HG03064 (cell line): ENCODE data around the gene ZSCAN21.

Experiments
- ATAC-seq: cut with Tn5 transposase; IDR thresholded peaks from one replicate; pipeline ENCODE4 v1.9.1; 2021; ENCODE audit warnings: low read depth; ENCODE audit not compliant: unreplicated experiment

Gene ZSCAN21

GRCh38 chr7:100024020-100024619 is 25.5 kb upstream of the ZSCAN21 start:
- no peak for ATAC-seq

DNA sequence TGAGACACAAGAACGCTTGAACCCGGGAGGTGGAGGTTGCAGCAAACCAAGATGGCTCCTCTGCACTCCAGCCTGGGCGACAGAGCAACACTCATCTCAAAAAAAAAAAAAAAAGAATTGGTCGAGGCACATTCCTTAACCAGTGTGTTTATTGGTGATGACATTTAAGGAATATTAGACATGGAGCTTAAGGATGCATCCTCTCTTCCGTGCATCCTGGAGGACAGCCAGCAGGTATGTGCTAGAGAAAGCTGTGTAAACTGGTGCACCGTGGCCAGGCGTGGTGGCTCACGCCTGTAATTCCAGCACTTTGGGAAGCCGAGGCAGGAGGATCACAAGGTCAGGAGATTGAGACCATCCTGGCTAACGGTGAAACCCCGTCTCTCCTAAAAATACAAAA is 22.4 kb upstream of the ZSCAN21 start:
- no peak for ATAC-seq

DNA sequence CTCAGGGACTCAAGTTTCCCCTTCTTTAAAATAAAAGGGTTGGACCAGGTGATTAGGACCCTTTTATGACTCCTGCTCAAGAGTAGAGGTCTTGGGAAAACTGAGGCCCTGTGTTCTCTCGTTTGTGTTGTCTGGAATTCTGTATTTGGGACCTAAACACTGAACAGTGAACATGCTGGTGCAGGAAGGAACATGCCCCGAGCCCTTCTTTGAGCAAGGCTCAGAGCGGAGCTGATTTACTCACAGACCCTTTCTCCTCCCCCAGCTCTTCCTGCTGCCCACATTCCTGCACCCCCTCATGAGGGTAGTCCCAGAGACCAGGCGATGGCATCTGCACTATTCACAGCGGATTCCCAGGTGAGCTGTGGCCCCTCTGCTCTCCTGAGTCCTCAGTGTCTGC is 20.0 kb upstream of the ZSCAN21 start:
- ATAC-seq = no peak

GRCh38 chr7:100033526-100033925 is 16.0 kb upstream of the ZSCAN21 start:
- ATAC-seq = no peak

DNA sequence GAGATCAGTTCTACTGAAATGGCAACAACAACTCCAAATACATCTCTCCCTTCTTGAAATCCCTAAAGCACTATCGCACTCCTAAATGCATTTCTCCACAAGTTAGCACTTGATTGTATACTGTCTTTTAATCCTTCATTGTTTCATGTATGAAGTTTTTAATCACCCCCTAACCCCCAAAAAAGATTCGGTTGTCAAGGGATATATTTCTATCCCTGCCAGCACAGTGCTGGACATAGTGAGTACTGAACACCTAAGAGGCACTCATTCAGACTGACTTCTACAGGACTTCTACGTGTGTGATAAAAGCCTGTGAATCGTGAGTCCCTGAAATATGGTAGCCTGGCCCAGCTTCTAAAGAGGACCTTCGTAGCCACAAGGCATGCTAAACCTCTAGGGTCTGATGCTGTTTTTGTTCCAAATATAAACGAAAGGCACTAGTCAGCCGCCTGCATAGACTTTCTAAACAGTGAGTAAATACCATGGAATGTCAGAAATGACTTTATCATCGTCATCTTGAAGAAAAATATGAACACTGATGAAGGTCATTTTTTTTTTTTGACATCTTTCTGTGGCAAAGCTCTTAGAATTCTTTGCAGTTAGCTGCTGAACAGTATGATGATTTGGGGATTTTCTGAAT is 14.6 kb upstream of the ZSCAN21 start:
- ATAC-seq = no peak

GRCh38 chr7:100035876-100036275 is 13.7 kb upstream of the ZSCAN21 start:
- ATAC-seq = no peak

- ATAC-seq = no peak
Measured at GRCh38 chr7:100038326-100038725, 11.2 kb upstream of the ZSCAN21 start.

DNA sequence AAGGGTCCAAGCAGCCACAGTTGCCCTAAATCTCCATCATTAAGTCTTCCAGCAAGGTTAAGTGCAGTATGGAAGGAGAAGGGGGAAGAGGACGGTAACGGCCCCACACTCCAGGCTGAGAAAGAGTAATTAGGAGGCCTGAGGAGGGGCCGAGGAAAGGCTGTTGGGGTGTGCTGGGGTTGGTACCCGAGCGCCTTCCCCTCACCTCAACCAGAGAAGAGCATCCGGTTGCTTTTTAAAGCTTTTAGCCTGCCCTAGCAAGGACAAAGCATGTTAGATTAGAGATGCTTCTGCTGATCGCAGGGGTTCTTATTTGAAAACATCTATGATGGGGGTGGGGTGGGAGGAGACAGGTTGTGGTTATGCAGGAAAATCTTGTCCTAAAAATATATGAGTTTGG is 9.0 kb upstream of the ZSCAN21 start:
- ATAC-seq = no peak

DNA sequence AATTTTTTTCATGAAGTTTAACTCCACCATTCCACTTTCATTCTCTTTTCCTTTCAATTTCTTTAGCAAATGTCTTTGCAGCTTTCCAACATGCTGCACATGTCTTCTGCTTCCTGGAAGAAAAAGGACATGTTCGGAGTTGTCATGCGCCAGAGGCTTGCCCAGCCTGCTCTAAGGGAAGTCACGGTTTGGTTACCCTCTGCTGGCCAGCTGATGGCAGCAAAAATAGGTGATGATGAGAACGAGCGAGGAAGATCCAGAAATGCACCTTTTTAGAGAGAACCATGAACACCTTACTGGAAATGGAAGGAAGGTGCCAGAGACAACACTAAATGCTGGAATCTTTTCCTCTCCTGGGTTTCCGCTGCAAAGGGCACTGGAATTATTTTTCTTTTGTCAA is 4.9 kb upstream of the ZSCAN21 start:
- no peak for ATAC-seq

DNA sequence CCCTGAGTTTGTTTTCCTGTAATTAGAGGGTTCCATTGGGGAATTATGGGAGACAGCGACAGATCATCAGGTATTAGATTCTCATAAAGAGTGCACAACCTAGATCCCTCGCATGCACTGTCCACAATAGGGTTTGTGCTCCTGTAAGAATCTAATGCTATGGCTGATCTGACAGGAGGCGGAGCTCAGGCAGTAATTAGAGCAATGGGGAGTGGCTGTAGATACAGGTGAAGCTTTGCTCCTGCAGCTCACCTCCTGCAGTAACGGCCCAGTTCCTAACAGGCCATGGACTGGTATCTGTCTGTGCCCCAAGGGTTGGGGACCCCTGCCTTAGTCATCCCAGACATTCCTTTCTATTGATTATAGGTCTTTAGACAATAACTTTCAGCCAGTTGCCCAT is 894 bp upstream of the ZSCAN21 start:
- no peak for ATAC-seq

- ATAC-seq = no peak
Measured at GRCh38 chr7:100051611-100052010, 2.0 kb downstream of the ZSCAN21 start.

- no peak for ATAC-seq
Measured at GRCh38 chr7:100053215-100053614, 3.6 kb downstream of the ZSCAN21 start.

- ATAC-seq = no peak
Measured at GRCh38 chr7:100057006-100057405, 7.4 kb downstream of the ZSCAN21 start.

GRCh38 chr7:100059251-100059739 is 9.7 kb downstream of the ZSCAN21 start:
- no peak for ATAC-seq

GRCh38 chr7:100061518-100062193 is 12.1 kb downstream of the ZSCAN21 start:
- no peak for ATAC-seq

GRCh38 chr7:100063376-100063775 is 13.8 kb downstream of the ZSCAN21 start:
- ATAC-seq = no peak

- no peak for ATAC-seq
Measured at GRCh38 chr7:100064162-100064561, 14.6 kb downstream of the ZSCAN21 start.

GRCh38 chr7:100065452-100066186 is 16.0 kb downstream of the ZSCAN21 start:
- no peak for ATAC-seq

DNA sequence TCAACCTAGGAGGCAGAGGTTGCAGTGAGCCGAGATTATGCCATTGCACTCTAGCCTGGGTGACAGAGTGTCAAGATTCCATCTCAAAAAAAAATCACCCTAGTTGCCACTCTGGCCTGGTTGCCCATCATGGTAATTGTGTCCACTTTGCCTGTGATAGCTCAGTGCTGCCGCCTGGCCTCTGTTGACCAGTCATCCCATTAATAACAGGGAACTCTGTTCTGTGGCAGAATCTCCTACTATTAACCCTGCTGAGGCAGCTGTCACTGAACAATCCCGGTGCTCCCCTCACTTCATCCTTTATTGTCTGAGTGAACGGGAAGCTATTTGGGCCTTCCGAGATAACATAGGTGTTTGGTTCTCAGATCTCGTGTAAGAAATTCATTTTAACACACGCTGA is 17.4 kb downstream of the ZSCAN21 start:
- ATAC-seq = no peak

GRCh38 chr7:100069991-100070390 is 20.4 kb downstream of the ZSCAN21 start:
- ATAC-seq = no peak

- no peak for ATAC-seq
Measured at GRCh38 chr7:100071018-100071723, 21.6 kb downstream of the ZSCAN21 start.
